Muscle layer of duodenum (tissue), 2 donors: ENCODE data around the gene RPL37A.

ENCODE experiments used
- H3K27ac ChIP-seq: one replicate; pipeline ENCODE4 v1.7.0; 2013; ENCODE audit warnings: mild to moderate bottlenecking, low read length
- H3K27me3 ChIP-seq: one replicate; pipeline ENCODE4 v1.7.0; 2013; ENCODE audit warnings: low read depth, mild to moderate bottlenecking, control low read depth, low read length
- H3K36me3 ChIP-seq, 2 donors: one replicate each; pipeline ENCODE4 v1.7.0; 2013; ENCODE audit warnings: low read length in 2 of 2, control low read depth in 1 of 2, mild to moderate bottlenecking in 1 of 2; ENCODE audit not compliant: insufficient read depth in 2 of 2, control insufficient read depth in 1 of 2
- H3K4me1 ChIP-seq, 2 donors: one replicate each; pipeline ENCODE4 v1.7.0; 2013; ENCODE audit warnings: low read length in 2 of 2, mild to moderate bottlenecking in 2 of 2, control low read depth in 1 of 2, moderate library complexity in 1 of 2; ENCODE audit not compliant: insufficient read depth in 2 of 2, control insufficient read depth in 1 of 2
- H3K4me3 ChIP-seq, 2 donors: one replicate each; pipeline ENCODE4 v1.7.0; 2013; ENCODE audit warnings: low read length in 2 of 2, low read depth in 1 of 2, mild to moderate bottlenecking in 1 of 2
- H3K9me3 ChIP-seq, 2 donors: one replicate each; pipeline ENCODE4 v1.7.0; 2013; ENCODE audit warnings: low read length in 2 of 2, control low read depth in 1 of 2, mild to moderate bottlenecking in 1 of 2; ENCODE audit not compliant: control insufficient read depth in 1 of 2
- donor health status: healthy.

RPL37A gene

DNA sequence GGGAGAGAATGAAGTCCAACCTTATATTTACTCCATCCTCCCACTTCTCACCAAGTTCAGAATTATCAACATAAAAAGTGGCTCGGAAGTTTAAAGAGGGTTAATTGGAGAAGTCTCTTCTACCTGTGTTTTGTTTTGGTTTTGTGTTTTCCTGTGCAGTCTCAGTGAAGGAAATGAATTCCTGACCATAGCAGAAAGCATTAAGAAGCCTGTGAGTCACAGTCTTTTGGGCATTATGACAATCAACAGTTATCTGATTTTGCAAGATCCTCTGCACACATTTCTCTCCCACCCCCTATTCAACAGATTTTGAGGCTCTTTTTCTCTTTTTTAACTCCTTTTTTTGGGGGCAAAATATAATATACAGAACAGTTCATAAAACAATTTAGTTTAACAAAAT, 8.6 kb upstream of the RPL37A start:
- no peak overlapping the region for H3K27ac ChIP-seq
- H3K9me3 ChIP-seq, result no peaks in the 10 kb centered on the region
- no peaks in the 10 kb centered on the region for H3K36me3 ChIP-seq
- no peak overlapping the region for H3K4me3 ChIP-seq
- H3K4me1 ChIP-seq, result no peaks in the 10 kb centered on the region
- H3K27me3 ChIP-seq, result no peaks in the 10 kb centered on the region

GRCh38 chr2:216491793-216492596, 6.6 kb upstream of the RPL37A start:
- H3K27ac ChIP-seq, result no peak overlapping the region
- no peaks in the 10 kb centered on the region for H3K9me3 ChIP-seq
- H3K27me3 ChIP-seq, result no peaks in the 10 kb centered on the region
- H3K36me3 ChIP-seq, result no peaks in the 10 kb centered on the region
- no peaks in the 10 kb centered on the region for H3K4me1 ChIP-seq
- no peak overlapping the region for H3K4me3 ChIP-seq

DNA sequence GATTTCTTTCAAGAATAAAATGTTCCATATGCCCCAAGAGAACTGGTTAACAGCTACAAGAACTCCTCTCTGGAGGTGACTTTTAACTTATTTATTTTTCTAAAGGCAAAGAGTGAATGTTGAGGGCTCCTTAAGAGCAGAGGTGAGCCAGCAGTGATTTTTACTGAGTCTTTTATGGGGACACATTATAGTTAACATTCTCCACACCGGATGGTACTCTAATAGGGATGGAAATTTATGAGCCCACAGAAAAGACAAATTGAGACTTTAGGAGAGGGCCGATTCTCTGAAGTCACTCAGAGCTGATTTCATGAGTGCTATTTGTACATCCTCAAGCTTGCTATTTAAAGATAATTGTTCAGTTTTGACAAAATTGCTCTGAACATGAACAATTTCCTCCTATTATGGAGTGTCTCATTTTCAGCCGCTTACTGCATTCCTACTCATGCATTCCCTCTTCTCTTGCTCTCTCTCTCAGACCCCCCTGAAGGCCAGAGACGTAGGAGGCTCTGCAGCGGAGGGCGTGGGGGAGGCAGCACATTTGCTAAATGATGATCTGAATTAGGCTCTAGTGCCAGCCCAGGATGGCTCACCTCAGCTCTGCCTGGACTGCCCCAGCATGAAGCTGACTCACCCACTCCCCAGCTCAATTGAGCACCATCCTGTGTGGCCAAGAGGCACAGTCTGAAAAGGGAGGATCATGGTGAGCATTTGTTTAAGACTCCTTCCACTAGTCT, 5.9 kb upstream of the RPL37A start:
- Histone ChIP-seq H3K27me3 (no peaks in the 10 kb centered on the region), H3K4me3 (no peak overlapping the region), H3K9me3 (no peaks in the 10 kb centered on the region), H3K36me3 (no peaks in the 10 kb centered on the region), H3K4me1 (peaks cover 0 to 6% of the 10 kb centered on the region in 2 donors), H3K27ac (no peak overlapping the region)

DNA sequence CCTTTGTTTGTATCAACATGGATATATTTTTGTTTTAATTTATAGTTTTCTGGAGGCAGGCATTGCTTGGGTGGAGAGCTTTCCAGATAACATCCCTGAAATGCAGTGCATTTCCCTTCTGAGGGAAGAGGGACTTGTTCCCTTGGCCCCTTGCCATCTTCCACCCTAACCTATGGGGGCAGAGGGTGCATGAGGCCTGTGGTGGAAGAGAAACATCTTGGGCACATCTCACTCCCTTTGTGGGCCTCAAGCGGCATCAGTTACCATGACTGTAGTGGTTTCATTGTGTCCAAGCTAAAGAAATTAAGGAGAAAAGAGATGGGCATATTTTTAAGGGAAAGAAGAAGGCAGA, 5.3 kb upstream of the RPL37A start:
- H3K27ac ChIP-seq, result no peak overlapping the region
- H3K4me3 ChIP-seq, result no peak overlapping the region
- no peaks in the 10 kb centered on the region for H3K36me3 ChIP-seq
- H3K27me3 ChIP-seq, result no peaks in the 10 kb centered on the region
- no peaks in the 10 kb centered on the region for H3K9me3 ChIP-seq
- H3K4me1 ChIP-seq, result peaks cover 0 to 10% of the 10 kb centered on the region in 2 donors

- H3K27ac ChIP-seq, result no peak overlapping the region
Measured at GRCh38 chr2:216495656-216496055, 3.0 kb upstream of the RPL37A start.

DNA sequence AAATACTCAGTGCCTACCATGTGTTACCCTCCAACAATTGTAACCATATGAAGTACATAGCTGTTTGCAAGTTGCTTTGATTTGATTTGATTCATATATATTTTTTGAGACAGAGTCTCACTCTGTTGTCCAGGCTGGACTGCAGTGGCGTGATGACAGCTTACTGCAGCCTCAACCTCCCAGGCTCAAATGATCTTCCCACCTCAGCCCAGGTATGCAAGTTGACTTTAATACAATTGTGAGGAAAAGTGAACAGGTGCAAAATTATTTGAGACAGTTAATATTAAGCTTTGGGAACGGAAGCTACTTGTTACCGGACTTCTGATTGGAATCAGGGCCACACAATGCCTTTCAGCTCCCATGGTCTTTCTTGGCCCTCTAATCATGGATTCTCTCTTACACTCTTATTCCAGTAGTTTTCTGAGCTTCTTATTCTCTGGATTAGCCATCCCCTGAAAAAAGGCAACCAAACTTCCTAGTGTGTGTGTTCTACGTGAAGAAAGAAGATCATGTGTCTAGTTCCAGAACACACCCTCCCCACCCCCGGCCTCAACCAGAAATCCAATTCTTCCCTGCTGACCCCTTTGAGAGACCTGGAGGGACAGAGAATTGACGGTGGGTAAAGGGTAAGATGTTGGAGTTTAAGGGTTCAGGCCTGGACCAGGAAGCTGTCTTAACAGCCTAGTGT, 1.1 kb upstream of the RPL37A start:
- H3K27ac ChIP-seq, result peak overlapping the region; percentile 95
- peaks cover 29 to 34% of the 10 kb centered on the region in 2 donors for H3K36me3 ChIP-seq
- H3K9me3 ChIP-seq, result no peaks in the 10 kb centered on the region
- H3K4me1 ChIP-seq, result peaks cover 11 to 27% of the 10 kb centered on the region in 2 donors
- H3K27me3 ChIP-seq, result no peaks in the 10 kb centered on the region
- H3K4me3 ChIP-seq, result peak overlapping the region; percentile 91 to 93

More at GRCh38 chr2:216495656-216496055, 3.0 kb upstream of the RPL37A start:
- Histone ChIP-seq H3K9me3 (no peaks in the 10 kb centered on the region), H3K4me3 (no peak overlapping the region), H3K27me3 (no peaks in the 10 kb centered on the region), H3K4me1 (peaks cover 10 to 22% of the 10 kb centered on the region in 2 donors), H3K36me3 (peaks cover 13 to 15% of the 10 kb centered on the region in 2 donors)

GRCh38 chr2:216498070-216498378, 620 bp upstream of the RPL37A start:
- Histone ChIP-seq H3K9me3 (no peaks in the 10 kb centered on the region), H3K27me3 (no peaks in the 10 kb centered on the region), H3K36me3 (peaks cover 34 to 39% of the 10 kb centered on the region in 2 donors), H3K4me1 (peaks cover 11 to 27% of the 10 kb centered on the region in 2 donors), H3K4me3 (peak overlapping the region; percentile 91 to 93), H3K27ac (peak overlapping the region; percentile 95)

DNA sequence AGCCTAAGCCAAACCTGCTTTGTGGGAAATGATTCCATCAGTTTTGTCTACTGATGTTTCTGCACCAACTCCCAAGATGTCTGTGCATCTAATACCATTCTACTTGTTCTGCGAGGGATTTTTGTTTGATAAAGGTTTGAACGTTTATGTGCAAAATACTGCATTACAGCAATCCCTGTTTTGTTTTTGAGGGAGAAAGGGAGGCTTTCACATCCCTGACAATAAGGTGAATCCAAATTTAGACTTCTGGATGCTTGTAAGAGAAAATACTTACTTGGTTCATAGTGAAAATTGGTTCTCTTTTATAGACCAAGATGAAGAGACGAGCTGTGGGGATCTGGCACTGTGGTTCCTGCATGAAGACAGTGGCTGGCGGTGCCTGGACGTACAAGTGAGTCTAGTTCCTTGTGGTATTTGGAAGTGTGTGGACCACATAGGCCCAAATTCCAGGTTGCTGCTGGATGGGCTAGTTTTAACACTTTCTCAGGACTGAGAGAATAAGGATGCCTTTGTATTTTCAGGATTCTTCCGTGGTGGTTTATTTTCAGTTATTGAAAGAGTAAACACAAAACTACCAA, 1.1 kb downstream of the RPL37A start:
- Histone ChIP-seq H3K27me3 (no peaks in the 10 kb centered on the region), H3K4me1 (peaks cover 11 to 35% of the 10 kb centered on the region in 2 donors), H3K27ac (peak overlapping the region; percentile 95), H3K36me3 (peaks cover 36 to 49% of the 10 kb centered on the region in 2 donors), H3K9me3 (no peaks in the 10 kb centered on the region), H3K4me3 (peak overlapping the region; percentile 91 to 93)

DNA sequence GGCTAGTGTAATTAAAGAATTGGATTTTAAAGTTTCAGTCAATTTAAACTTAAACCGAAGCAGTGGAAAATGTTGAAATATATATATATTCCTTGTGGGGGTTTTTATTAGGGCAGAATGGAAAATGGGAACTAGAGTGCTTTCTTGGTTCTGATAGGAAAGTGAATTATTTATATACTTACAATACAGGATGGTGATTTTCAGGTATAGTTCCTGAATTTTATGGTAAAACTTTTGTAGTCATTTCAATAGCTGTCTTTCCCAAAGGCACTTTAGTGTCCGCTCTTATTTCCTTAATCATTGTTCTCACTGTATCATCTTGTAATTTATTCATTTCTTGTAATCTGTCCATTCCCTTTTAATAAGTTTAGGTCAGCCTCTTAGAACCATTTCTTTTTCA, 1.9 kb downstream of the RPL37A start:
- Histone ChIP-seq H3K4me3 (peak overlapping the region in 1 of 2 donors; percentile 93), H3K27ac (peak overlapping the region; percentile 95), H3K9me3 (no peaks in the 10 kb centered on the region), H3K27me3 (no peaks in the 10 kb centered on the region), H3K36me3 (peaks cover 36 to 54% of the 10 kb centered on the region in 2 donors), H3K4me1 (peaks cover 11 to 35% of the 10 kb centered on the region in 2 donors)

DNA sequence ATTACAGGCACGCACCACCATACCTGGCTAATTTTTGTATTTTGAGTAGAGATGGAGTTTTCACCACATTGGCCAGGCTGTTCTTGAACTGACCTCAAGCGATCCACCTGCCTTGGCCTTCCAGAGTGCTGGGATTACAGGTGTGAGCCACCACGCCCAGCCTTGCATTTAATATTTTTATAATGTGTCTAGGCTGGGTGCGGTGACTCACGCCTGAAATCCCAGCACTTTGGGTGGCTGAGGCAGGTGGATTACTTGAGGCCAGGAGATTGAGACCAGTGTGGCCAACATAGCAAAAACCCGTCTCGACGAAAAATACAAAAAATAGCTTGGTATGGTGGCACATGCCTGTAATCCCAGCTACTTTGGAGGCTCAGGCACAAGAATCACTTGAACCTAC, 3.2 kb downstream of the RPL37A start:
- Histone ChIP-seq H3K4me1 (peaks cover 11 to 35% of the 10 kb centered on the region in 2 donors), H3K9me3 (no peaks in the 10 kb centered on the region), H3K27me3 (no peaks in the 10 kb centered on the region), H3K36me3 (peaks cover 36 to 54% of the 10 kb centered on the region in 2 donors), H3K27ac (no peak overlapping the region), H3K4me3 (no peak overlapping the region)
